Ammon's horn (tissue), 1 donor: ENCODE results near the gene QTRT2.

ENCODE experiments used
- DNase-seq: peaks from one replicate; pipeline ENCODE4 v3.0.0-alpha.2; 2016; ENCODE audit warnings: low spot score

QTRT2 gene

DNA sequence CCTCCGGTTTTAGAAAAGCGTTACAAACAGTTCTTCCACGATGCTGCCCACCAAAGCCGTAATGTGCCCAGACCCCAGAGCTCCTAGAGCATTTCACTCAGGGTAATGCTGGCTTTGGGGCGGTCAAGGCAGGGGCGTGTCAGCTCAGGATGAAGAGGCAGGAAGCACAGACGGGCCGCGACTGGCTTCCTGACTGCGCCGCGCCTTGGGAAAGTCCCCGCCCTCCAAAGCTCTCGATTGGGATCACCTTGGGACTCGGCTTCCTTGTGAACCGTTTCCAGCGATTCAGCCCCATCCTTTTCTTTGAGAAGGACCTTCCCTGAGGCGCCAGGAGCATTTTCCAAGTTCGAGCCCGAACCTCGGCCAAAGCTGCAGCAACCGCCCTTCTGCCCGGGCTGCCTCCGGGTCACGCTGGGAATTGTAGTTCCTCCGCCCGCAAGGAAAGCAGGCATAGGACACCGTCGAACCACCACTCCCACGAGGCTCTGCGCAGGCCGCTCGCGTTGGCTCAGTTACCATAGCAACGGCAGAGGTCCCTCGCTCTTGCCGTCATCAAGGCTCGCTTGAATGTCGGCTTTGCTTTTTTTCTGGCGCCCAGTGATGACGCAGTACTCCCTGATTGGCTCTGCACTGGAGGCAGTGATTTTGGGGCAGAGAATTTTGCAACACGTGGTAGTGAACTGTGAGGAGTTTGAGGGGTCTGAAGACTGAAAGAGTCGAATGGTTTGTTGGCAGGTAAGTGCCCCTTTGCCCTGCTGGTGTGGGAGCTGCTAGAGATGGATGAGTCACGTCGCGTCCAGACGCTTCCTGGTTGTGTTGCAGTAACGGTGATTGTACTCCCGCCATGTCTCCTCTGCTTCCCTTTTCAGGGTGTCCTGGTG, at the start of gene QTRT2, which contains the start of gene CCDC191:
Gene QTRT2, plus strand, starts transcription at position 608 of the 881 bp plus-strand sequence. CDS start 8,521 bp downstream, outside the sequence.
Gene CCDC191, minus strand, starts transcription at position 397 of the 881 bp plus-strand sequence. Its CDS starts 60 bp downstream, at position 337.
- DNase-seq, result peak; percentile 100

GRCh38 chr3:114011059-114011797, 45.3 kb upstream of the QTRT2 start:
- no peak for DNase-seq

- DNase-seq, result no peak
These were observed 42.3 kb upstream of the QTRT2 start for GRCh38 chr3:114014211-114014610.

- no peak for DNase-seq
These were observed 37.1 kb upstream of the QTRT2 start for GRCh38 chr3:114019486-114019885.

DNA sequence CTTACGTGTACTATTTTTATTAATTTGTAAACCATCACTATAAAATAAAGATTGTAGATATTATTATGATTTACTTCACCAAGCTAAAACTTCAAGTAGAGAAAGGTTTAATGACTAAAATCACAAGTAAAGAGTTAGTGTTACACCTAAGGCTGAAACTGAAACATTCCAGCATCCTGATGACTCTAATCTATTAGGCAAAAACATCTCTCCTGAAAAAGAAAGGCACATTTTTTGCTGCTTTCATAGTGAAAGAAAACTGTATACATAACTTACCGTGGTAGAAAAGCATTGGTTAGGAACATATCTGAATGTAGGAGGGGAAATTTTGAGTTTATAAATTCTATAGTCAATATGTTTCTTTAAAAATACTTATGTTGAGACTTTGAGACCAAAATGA, 35.6 kb upstream of the QTRT2 start:
- DNase-seq, result no peak

DNA sequence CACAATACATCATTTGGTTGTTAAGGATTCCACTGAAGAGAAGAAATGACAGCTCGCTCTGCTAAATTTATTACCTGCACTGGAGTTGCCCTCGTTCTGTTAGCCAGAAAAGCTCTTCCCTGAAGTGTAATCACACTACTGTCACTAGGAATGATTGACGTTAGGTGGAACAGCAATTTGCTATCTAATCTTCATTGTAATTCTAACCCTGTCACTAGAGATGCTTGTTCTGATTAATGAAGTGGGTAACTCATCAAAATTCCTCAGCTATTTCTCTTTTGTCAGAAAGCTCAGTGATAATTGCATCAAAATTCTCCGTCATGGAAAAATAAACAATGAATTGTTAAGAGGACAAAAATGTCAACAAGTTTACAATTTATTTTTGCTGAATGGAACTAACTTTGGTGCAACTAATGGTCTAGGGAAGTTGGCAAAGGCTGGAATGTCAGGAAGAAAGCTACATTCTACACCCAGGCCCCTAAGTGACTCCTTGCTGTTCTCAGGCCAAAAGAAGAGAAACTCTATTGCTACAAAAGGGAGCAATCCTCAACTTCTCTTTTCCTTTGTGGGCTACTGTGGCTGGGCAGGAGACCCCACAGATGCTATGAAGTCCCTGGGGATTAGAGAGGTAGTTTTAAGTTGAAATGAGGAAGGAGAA, 34.3 kb upstream of the QTRT2 start:
- no peak for DNase-seq

- DNase-seq, result no peak
These were observed 31.1 kb upstream of the QTRT2 start for GRCh38 chr3:114025451-114025850.

DNA sequence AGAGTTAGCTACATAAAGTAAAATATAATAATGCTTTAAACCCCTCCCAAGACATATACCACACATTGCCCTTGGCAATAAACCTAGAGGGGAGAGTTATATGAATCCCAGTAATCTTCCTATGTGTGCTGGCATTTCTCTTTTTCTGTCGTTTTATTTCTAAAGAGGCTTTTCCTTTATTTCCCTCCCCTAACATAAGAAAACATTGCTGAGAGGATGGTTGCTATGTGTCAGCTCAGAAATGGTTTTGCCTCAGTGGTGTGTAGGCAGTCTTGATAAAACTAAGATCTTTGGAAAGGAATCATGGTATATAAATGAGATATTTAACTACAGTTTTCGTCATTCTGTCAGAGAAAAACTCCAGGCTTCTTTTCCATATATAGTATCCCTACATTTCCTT, 30.2 kb upstream of the QTRT2 start:
- no peak for DNase-seq

- no peak for DNase-seq
These were observed 22.8 kb upstream of the QTRT2 start for GRCh38 chr3:114033721-114034120.

DNA sequence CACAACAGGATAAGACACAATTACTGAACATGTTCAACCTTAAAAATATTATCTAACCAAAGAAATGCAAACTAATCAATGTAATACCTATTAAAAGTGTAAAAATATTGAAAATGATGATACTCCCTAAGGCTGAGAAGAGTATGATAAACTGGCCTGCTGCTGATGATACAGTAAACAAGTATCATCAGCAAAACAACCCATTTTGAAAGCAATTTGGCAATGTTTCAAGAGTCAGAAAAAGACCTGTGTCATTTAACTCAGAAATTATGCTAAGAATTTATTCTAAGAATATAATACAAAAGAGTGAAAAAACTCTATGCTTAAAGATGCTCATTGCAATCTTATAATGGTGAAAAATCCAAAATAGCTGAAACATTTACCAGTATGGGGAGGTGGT, 22.3 kb upstream of the QTRT2 start:
- DNase-seq, result no peak

GRCh38 chr3:114034787-114035545, 21.6 kb upstream of the QTRT2 start:
- no peak for DNase-seq

GRCh38 chr3:114035896-114036295, 20.6 kb upstream of the QTRT2 start:
- no peak for DNase-seq

- DNase-seq, result no peak
These were observed 13.3 kb upstream of the QTRT2 start for GRCh38 chr3:114043205-114043604.

- no peak for DNase-seq
These were observed 4.3 kb upstream of the QTRT2 start for GRCh38 chr3:114052216-114052615.

- no peak for DNase-seq
These were observed 442 bp downstream of the QTRT2 start for GRCh38 chr3:114057011-114057347.

DNA sequence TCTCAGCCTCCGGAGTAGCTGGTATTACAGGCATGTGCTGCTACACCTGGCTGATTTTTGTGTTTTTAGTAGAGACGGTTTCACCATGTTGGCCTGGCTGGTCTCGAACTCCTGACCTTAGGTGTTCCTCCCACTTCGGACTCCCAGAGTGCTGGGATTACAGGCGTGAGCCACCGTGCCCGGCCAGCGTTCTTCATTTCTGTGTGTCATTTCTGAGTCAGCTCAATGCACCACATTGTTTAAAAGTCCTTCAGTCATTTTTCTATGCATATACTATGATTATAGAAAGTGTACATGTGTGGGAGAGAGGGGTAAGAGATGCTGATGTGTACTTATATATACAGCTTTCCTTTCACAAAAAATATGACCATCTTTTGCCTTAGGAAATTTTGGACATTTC, 2.1 kb downstream of the QTRT2 start:
- no peak for DNase-seq

DNA sequence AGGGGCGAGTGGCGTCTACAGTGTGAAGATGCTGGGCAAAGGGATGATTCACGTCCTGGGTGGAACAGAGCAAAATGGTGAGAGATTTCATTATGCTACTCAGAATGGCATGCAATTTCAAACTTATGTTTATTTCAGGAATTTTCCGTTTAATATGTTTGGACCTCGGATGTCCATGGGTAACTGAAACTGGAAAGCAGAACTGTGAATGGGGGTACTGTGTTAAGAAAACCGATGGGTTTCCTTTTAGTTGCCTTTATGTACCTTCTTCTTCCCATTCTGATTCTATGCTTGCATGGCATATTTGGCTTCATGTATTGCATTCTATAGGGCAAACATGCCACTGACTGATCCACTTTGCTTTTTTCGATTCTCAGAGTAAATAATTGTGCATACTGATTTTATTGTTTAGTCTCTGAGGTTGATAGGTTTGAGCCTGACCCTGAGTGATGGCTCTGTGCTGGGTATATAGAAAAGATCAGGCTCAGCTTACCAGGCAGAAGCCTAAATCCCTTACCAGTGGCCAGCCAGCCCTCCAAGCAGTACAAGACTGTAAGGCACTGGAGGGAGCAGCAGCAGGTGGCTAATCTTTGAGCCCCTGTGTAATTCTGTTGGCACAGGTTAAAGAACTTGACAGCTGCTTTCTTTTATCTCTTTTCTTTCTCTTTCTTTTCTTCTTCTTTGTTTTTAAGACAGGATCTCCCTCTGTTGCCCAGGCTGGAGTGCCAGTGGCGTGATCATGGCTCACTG, 4.5 kb downstream of the QTRT2 start:
- no peak for DNase-seq

DNA sequence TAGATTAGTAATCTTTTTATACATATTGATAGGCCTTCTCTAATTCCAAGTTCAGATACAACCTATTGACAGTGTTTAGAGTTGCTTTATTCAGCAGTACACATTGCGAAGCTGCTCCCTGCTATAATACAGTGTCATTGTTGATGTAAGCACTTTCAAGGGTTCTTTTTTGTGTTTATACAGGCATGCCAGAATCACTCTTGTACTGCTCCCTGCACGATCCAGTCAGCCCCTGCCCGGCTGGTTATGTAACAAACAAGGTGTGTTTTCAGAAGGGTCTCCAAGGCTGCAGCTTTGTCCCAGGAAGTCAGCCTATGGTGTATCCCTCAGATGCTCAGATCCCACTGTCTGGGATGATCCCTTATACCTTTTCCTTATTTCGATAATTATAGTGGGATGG, 11.3 kb downstream of the QTRT2 start:
- DNase-seq, result no peak

DNA sequence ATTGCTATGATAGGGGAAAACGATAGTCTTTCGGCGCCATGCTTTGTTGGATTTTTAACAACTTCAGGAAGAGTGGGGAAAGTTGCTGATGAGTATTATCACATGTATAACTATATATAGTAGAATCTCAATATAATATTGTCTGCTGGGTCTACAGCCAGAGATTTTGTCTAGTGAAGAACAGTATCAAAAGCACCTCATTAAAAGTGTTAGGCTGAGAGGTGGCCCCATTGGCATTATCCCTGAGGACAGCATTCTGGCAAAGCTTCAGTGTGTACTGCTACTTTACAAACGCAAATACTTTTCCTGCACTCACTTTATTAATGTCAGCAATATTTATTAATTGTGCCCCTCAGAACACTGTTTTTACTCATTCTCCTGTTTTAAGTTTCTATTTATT, 11.8 kb downstream of the QTRT2 start:
- DNase-seq, result no peak

GRCh38 chr3:114071786-114072185, 15.2 kb downstream of the QTRT2 start:
- no peak for DNase-seq

DNA sequence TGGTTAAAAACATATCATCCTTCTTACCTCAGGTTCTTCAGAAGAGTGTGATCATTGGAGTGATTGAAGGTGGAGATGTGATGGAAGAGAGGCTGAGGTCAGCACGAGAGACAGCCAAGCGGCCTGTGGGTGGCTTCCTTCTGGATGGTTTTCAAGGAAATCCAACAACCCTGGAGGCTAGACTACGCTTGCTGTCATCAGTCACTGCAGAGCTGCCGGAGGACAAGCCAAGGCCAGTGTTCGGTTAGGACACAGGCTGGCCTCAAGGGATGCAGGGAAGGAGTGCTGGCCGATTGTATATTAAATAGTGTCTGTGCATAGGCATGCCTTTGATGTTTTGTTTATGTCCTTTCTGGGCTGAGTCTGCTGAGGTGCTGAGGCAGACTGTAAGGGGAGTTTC, 20.2 kb downstream of the QTRT2 start:
- no peak for DNase-seq
